IPS-18c (cell line): Measurements from ENCODE around the gene SMARCC1.
"Not testable (repeated sequence)": the region's sequence is repeated elsewhere in the genome, so short reads cannot be mapped to it uniquely, and the experiment has no call there.

Experiments used
- H3K4me3 ChIP-seq: 2 replicates; pipeline ENCODE4 v1.7.0; 2013; ENCODE audit warnings: low read depth, mild to moderate bottlenecking, low read length, moderate library complexity; ENCODE audit not compliant: insufficient read depth
- H3K9me3 ChIP-seq: one replicate; pipeline ENCODE4 v1.6.1; 2013; ENCODE audit warnings: mild to moderate bottlenecking, low read length, moderate library complexity; ENCODE audit not compliant: control insufficient read depth, insufficient read depth

The SMARCC1 gene

GRCh38 chr3:47780741-47781684 lies 680 bp downstream of the SMARCC1 start:
- H3K4me3 ChIP-seq = peak overlapping the region; percentile 72

GRCh38 chr3:47778746-47779145 lies 2.9 kb downstream of the SMARCC1 start:
- H3K4me3 ChIP-seq = no peak overlapping the region
- no peaks in the 10 kb centered on the region for H3K9me3 ChIP-seq

More at GRCh38 chr3:47780741-47781684, 680 bp downstream of the SMARCC1 start:
- H3K9me3 ChIP-seq = no peaks in the 10 kb centered on the region

GRCh38 chr3:47772788-47773187 lies 8.9 kb downstream of the SMARCC1 start:
- Histone ChIP-seq H3K9me3 (no peaks in the 10 kb centered on the region), H3K4me3 (no peak overlapping the region)

- Histone ChIP-seq H3K9me3 (no peaks in the 10 kb centered on the region), H3K4me3 (no peak overlapping the region)
Observed at GRCh38 chr3:47772047-47772446, 9.6 kb downstream of the SMARCC1 start.

- H3K9me3 ChIP-seq = no peaks in the 10 kb centered on the region
- no peak overlapping the region for H3K4me3 ChIP-seq
Observed at GRCh38 chr3:47766186-47766585, 15.5 kb downstream of the SMARCC1 start.

GRCh38 chr3:47762233-47762632 lies 19.5 kb downstream of the SMARCC1 start:
- Histone ChIP-seq H3K4me3 (no peak overlapping the region), H3K9me3 (peaks cover 2% of the 10 kb centered on the region)

GRCh38 chr3:47761046-47761445 lies 20.6 kb downstream of the SMARCC1 start:
- no peak overlapping the region for H3K4me3 ChIP-seq
- H3K9me3 ChIP-seq = peaks cover 2% of the 10 kb centered on the region

GRCh38 chr3:47760207-47760606 lies 21.5 kb downstream of the SMARCC1 start:
- H3K9me3 ChIP-seq, H3K4me3 ChIP-seq: not testable (repeated sequence)

GRCh38 chr3:47758261-47759025 lies 23.2 kb downstream of the SMARCC1 start:
- peaks cover 2% of the 10 kb centered on the region for H3K9me3 ChIP-seq
- H3K4me3 ChIP-seq = no peak overlapping the region

GRCh38 chr3:47752716-47753115 lies 29.0 kb downstream of the SMARCC1 start:
- Histone ChIP-seq H3K4me3 (no peak overlapping the region), H3K9me3 (no peaks in the 10 kb centered on the region)

GRCh38 chr3:47750811-47751354 lies 30.8 kb downstream of the SMARCC1 start:
- not testable (repeated sequence) for H3K4me3 ChIP-seq, H3K9me3 ChIP-seq

- H3K9me3 ChIP-seq = no peaks in the 10 kb centered on the region
- no peak overlapping the region for H3K4me3 ChIP-seq
Observed at GRCh38 chr3:47747558-47747957, 34.1 kb downstream of the SMARCC1 start.

GRCh38 chr3:47746264-47746663 lies 35.4 kb downstream of the SMARCC1 start:
- no peak overlapping the region for H3K4me3 ChIP-seq
- H3K9me3 ChIP-seq = no peaks in the 10 kb centered on the region

GRCh38 chr3:47743855-47744254 lies 37.8 kb downstream of the SMARCC1 start:
- H3K9me3 ChIP-seq = no peaks in the 10 kb centered on the region
- no peak overlapping the region for H3K4me3 ChIP-seq

- not testable (repeated sequence) for H3K9me3 ChIP-seq, H3K4me3 ChIP-seq
Observed at GRCh38 chr3:47743352-47743751, 38.3 kb downstream of the SMARCC1 start.

GRCh38 chr3:47741925-47742324 lies 39.8 kb downstream of the SMARCC1 start:
- H3K9me3 ChIP-seq = no peaks in the 10 kb centered on the region
- no peak overlapping the region for H3K4me3 ChIP-seq

GRCh38 chr3:47732143-47732542 lies 49.5 kb downstream of the SMARCC1 start:
- Histone ChIP-seq H3K9me3 (no peaks in the 10 kb centered on the region), H3K4me3 (no peak overlapping the region)

GRCh38 chr3:47731061-47731460 lies 50.6 kb downstream of the SMARCC1 start:
- no peak overlapping the region for H3K4me3 ChIP-seq
- no peaks in the 10 kb centered on the region for H3K9me3 ChIP-seq
